Measurements from ENCODE around the gene BASP1. TPM values are rescaled to one million over a fixed set of nuclear protein-coding genes. Genes with fewer than 3 reads are reported as not detected.
"Not testable (repeated sequence)": the region's sequence is repeated elsewhere in the genome, so short reads cannot be mapped to it uniquely, and the experiment has no call there.

Gene BASP1
- total RNA-seq, 5 donors from 2014 or later (not counting 1 experiment from before 2014, with no cell fraction given): 0.47 to 4.6 (median 2.2) TPM

DNA sequence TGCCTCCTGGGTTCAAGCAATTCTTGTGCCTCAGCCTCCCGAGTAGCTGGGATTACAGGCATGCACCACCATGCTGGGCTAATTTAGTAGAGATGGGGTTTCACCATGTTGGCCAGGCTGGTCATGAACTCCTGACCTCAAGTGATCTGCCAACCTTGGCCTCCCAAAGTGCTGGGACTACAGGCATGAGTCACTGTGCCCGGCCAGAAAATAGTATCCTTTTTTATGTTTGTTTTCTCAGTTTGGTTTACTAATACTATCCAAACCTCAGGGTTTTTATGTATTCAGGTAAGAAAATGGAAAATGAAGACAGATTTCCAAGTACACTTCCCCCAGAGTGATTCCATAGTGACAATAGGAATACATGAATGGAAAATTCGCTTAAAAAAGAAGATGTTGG, 101.7 kb downstream of the BASP1 start:
- ATAC-seq (replicated peaks in 1 of 4); H3K4me1 ChIP-seq (ENCODE audit: control insufficient read depth in 1 of 2, extremely low read depth in 1 of 2, insufficient read depth in 2 of 2, low read length in 2 of 2); POLR2A ChIA-PET; H3K36me3 ChIP-seq (ENCODE audit: control insufficient read depth in 2 of 2, extremely low read depth in 1 of 2, insufficient read depth in 1 of 2, low read length in 1 of 2); H3K36me3 Mint-ChIP-seq; H3K4me1 Mint-ChIP-seq; H3K27me3 Mint-ChIP-seq; H3K9me3 ChIP-seq; H3K27ac ChIP-seq (ENCODE audit: low read length); H3K27me3 ChIP-seq (replicated peaks in 1 of 2; ENCODE audit: control insufficient read depth in 2 of 2, extremely low read depth in 1 of 2, insufficient read depth in 2 of 2, low read length in 1 of 2); H3K27ac Mint-ChIP-seq; H3K9me3 Mint-ChIP-seq; CTCF ChIA-PET; H3K4me3 ChIP-seq (ENCODE audit: control insufficient read depth in 1 of 2, extremely low read depth in 1 of 2, low read length in 1 of 2); DNase-seq; H3K4me3 Mint-ChIP-seq: not testable (repeated sequence)
- WGBS (ENCODE audit: insufficient coverage): 75% methylated on average over 1 of the region's 3 CpGs

DNA sequence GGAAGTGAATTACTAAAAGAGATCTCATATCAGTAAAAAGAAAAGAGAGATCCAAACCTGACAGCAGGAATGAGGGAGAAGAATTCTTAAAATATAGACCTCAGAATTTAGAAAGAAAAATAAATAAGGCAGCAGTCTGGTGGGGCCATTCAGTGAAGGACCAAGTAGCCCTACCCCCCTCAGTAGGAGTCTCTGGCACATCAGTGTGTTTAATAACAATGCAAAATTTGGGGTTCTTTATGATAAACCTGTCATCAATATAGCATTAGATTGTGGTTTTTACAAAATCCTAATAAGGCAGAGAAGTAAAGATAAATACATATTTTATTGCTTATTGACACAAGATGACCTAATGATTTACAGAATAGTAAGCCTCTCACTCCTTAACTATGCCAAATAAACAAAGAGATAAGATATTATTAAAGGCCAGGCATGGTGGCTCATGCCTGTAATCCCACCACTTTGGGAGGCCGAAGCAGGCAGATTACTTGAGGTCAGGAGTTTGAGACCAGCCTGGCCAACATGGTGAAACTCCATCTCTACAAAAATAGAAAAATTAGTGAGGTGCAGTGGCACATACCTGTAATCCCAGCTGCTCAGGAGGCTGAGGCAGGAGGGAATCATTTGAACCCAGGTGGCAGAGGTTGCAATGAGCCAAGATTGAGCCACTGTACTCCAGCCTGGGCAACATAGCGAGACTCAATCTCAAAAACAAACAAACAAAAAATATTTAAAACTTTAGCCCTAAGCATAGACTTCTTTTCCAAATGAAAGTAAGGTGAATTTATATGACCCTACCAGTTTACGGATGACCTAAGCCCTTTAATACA, 108.6 kb downstream of the BASP1 start:
- H3K4me1 ChIP-seq (ENCODE audit: control insufficient read depth in 1 of 2, extremely low read depth in 1 of 2, insufficient read depth in 2 of 2, low read length in 2 of 2): no peaks in the 10 kb centered on the region
- peaks cover 5 to 15% (median 12%) of the 10 kb centered on the region in 3 donors for H3K9me3 Mint-ChIP-seq
- H3K36me3 ChIP-seq (ENCODE audit: control insufficient read depth in 2 of 2, extremely low read depth in 1 of 2, insufficient read depth in 1 of 2, low read length in 1 of 2): no peaks in the 10 kb centered on the region
- no peak overlapping the region for H3K27ac Mint-ChIP-seq
- no peak overlapping the region for H3K4me3 Mint-ChIP-seq
- H3K27me3 Mint-ChIP-seq: no peaks in the 10 kb centered on the region
- H3K4me3 ChIP-seq (ENCODE audit: control insufficient read depth in 1 of 2, extremely low read depth in 1 of 2, low read length in 1 of 2): no peak overlapping the region
- WGBS (ENCODE audit: insufficient coverage): no CpG with 5 or more reads among the region's 3 CpGs
- no peak overlapping the region for H3K27ac ChIP-seq (ENCODE audit: low read length)
- no peaks in the 10 kb centered on the region for H3K9me3 ChIP-seq
- ATAC-seq (replicated peaks in 1 of 4) (no peak), DNase-seq (no peak)
- ChIA-PET POLR2A (no interaction called here), CTCF (no interaction called here)
- no peaks in the 10 kb centered on the region for H3K4me1 Mint-ChIP-seq
- no peaks in the 10 kb centered on the region for H3K36me3 Mint-ChIP-seq
- H3K27me3 ChIP-seq (replicated peaks in 1 of 2; ENCODE audit: control insufficient read depth in 2 of 2, extremely low read depth in 1 of 2, insufficient read depth in 2 of 2, low read length in 1 of 2): no peaks in the 10 kb centered on the region

Measured in T-cell (primary cell).